Measurements from ENCODE around the gene CYP27B1. TPM values are rescaled to one million over a fixed set of nuclear protein-coding genes. Genes with fewer than 3 reads are reported as not detected.
A peak's percentile ranks its signal among the peaks of the same experiment; 100 is the strongest.

CYP27B1 gene, protein sequence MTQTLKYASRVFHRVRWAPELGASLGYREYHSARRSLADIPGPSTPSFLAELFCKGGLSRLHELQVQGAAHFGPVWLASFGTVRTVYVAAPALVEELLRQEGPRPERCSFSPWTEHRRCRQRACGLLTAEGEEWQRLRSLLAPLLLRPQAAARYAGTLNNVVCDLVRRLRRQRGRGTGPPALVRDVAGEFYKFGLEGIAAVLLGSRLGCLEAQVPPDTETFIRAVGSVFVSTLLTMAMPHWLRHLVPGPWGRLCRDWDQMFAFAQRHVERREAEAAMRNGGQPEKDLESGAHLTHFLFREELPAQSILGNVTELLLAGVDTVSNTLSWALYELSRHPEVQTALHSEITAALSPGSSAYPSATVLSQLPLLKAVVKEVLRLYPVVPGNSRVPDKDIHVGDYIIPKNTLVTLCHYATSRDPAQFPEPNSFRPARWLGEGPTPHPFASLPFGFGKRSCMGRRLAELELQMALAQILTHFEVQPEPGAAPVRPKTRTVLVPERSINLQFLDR
- total RNA-seq (1 to 10 TPM in 2 of 7 donors, under 1 TPM in 5; 0.23 to 1.5 (median 0.47) TPM), polyA plus RNA-seq (under 1 TPM; 0.20 to 0.48 (median 0.30) TPM)
- long read RNA-seq, donor 1: 0 reads
- long read RNA-seq, donor 2: 0 reads

DNA sequence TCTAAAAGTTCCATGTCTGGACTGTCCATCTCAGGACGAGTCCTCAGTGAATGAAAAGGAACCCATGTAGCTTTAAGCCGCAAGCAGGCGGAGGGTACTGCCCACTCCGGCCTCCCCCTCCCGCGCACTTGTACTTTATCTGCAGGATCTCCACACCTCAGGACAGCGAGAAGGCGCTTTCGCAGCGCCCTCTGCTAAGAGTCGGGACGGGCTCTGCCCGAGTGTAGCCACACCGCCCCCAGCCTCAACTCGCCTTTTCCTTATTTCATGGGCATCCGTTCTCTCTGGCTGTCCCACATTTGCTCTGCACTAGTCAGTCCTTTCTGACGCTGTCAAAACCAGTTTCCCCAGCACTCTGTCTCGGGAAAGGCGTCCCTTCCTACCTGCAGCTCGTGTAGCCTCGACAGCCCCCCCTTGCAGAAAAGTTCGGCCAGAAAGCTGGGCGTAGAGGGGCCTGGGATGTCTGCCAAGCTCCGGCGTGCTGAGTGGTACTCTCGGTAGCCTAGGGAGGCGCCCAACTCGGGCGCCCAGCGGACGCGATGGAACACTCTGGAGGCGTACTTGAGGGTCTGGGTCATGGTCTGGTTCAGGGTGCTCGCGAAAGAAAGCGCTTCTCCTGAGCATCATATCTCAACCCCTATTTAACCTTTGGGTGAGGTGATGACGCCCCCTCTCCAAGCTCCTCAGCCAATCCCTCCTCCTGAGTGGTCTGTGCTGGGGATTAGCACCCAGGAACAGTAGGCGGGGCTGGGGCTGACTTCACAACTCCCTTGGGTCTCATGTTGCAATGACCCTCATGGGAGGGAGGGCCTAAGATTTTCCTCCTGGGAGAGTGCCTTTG lies at the start of gene CYP27B1:
Gene CYP27B1, minus strand, starts transcription at position 615 of the 841 bp plus-strand sequence. Its CDS starts 37 bp downstream, at position 578.
- H3K4me3 ChIP-seq: peak within 1 kb of the TSS; percentile 12 to 76 (median 50)
- no peak for DNase-seq
- H3K4me1 ChIP-seq: peaks cover 27 to 48% (median 39%) of the 10 kb centered on the region in 6 donors
- TF ChIP-seq, protein P1, sequence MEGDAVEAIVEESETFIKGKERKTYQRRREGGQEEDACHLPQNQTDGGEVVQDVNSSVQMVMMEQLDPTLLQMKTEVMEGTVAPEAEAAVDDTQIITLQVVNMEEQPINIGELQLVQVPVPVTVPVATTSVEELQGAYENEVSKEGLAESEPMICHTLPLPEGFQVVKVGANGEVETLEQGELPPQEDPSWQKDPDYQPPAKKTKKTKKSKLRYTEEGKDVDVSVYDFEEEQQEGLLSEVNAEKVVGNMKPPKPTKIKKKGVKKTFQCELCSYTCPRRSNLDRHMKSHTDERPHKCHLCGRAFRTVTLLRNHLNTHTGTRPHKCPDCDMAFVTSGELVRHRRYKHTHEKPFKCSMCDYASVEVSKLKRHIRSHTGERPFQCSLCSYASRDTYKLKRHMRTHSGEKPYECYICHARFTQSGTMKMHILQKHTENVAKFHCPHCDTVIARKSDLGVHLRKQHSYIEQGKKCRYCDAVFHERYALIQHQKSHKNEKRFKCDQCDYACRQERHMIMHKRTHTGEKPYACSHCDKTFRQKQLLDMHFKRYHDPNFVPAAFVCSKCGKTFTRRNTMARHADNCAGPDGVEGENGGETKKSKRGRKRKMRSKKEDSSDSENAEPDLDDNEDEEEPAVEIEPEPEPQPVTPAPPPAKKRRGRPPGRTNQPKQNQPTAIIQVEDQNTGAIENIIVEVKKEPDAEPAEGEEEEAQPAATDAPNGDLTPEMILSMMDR (IDR thresholded peaks at IDR 0.05 in 8 of 11, conservative IDR thresholded peaks at IDR 0.05 in 3 of 11): no peak
- peak in 1 of 3 donors; percentile 7 for TF ChIP-seq POLR2AphosphoS5 (IDR thresholded peaks at IDR 0.05)
- TF ChIP-seq POLR2A (IDR thresholded peaks at IDR 0.05): no peak
- no peak within 1 kb of the TSS for H3K27ac ChIP-seq
- peaks cover 7 to 45% (median 36%) of the 10 kb centered on the region in 7 donors for H3K27me3 ChIP-seq (replicated peaks in 1 of 7)
- intact Hi-C loops (cut with DNase I; ENCODE audit: low total_unique reads): no loop called here
- H3K36me3 ChIP-seq: peaks cover 0 to 28% (median 1%) of the 10 kb centered on the region in 6 donors
- 5 to 11% (median 9%) methylated on average over 33 to 38 of the region's 38 CpGs for WGBS, 5 donors
- no peaks in the 10 kb centered on the region for H3K9me3 ChIP-seq

DNA sequence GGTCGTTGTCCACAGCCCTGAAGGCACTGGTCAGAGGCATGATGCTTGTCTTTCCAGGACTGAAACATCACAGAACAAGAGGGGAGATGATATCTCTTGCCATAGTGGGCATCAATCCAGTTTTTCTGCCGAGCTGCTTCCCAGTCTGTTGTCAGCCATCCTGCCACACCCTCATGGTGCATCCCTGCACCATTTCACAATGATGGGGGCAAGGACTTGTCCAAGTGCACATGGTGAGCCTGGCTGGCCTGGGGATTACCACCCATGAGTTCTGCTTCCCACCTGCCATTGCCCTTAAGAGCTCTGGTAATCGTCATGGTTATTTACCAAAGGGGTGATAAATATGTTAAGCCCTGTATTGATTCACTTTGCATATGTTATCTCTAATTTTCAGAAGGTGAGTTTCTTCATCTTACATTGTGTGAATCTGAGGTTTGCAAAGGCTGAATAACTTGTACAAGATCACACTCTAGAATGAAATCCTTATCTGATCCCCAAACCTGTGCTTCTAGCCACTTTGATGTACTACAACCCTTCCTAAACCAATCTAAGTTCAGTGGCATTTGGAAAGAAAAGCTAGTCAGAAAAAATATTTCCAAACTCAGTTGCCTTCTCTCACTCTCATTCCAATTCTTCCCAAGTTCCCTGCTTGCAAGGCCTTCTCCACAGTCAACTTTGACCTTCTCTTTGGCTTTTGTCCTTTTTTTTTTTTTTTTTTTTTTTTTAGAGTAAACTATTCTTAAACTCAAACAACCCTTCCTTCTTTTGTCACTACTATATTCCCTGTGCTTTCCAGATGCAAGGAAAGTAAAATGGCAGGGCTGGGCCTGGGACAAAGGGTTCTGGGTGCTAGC lies 49.4 kb upstream of the CYP27B1 start:
- TF ChIP-seq POLR2AphosphoS5 (IDR thresholded peaks at IDR 0.05) (peak in 2 of 3 donors; percentile 29 to 35), POLR2A (IDR thresholded peaks at IDR 0.05) (no peak)
- intact Hi-C loops (cut with DNase I; ENCODE audit: low total_unique reads): no loop called here
- Histone ChIP-seq H3K9me3 (no peaks in the 10 kb centered on the region), H3K27ac (peak overlapping the region in 4 of 8 donors; percentile 17 to 53 (median 44)), H3K4me3 (no peak overlapping the region), H3K4me1 (peaks cover 0 to 39% (median 15%) of the 10 kb centered on the region in 6 donors), H3K36me3 (peaks cover 0 to 50% (median 22%) of the 10 kb centered on the region in 6 donors), H3K27me3 (replicated peaks in 1 of 7) (no peaks in the 10 kb centered on the region)
- peak; percentile 39 for DNase-seq
- 55 to 79% (median 66%) methylated on average over 3 of the region's 3 CpGs for WGBS, 5 donors

DNA sequence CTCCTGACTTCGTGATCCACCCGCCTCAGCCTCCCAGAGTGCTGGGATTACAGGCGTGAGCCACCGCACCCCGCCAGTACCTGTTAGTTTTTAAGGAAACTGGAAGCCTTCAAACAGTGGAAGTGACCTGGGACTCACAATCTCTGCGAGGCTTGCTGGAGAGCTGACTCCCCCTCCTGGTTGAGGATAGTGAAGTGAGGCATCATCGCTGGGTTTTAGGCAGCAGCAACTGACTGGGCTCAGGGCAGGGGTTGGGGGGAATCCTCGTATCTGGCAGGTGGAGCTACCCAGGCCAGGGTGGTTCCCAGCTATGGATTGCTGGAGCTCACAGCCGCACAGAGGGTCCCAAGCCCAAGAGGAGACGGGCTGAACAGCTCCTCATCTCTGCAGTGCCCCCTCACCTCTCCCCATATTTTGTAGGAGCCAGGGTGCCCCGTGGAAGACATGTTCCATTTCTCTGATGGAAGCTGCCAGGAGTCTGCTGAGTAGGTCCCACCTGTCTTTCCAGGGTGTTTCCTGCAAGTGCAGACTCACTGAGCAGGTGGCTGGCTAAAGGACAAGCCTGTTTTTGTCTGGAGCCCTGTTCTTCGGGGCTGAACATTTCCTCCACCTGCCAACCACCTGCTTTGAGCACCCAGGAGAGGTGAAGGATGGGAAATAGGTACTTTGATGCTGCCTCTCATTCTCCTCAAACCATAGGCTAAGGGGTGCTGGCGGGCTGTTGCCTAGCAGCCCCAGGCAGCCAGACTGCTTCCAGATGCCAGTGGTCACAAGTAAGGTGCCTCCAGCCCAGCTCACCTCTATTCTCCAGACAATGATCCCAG lies 48.5 kb upstream of the CYP27B1 start:
- 78 to 87% (median 86%) methylated on average over 10 to 13 of the region's 13 CpGs for WGBS, 5 donors
- H3K27ac ChIP-seq: peak overlapping the region in 2 of 8 donors; percentile 5 to 18

More for the DNA sequence above, 48.5 kb upstream of the CYP27B1 start:
- H3K9me3 ChIP-seq: no peaks in the 10 kb centered on the region
- no peak overlapping the region for H3K4me3 ChIP-seq
- intact Hi-C loops (cut with DNase I; ENCODE audit: low total_unique reads): no loop called here
- DNase-seq: peak; percentile 56
- H3K27me3 ChIP-seq (replicated peaks in 1 of 7): no peaks in the 10 kb centered on the region
- peaks cover 0 to 50% (median 20%) of the 10 kb centered on the region in 6 donors for H3K36me3 ChIP-seq
- TF ChIP-seq POLR2A (IDR thresholded peaks at IDR 0.05) (no peak), POLR2AphosphoS5 (IDR thresholded peaks at IDR 0.05) (peak in 1 of 3 donors; percentile 37)
- TF ChIP-seq, protein P1 (IDR thresholded peaks at IDR 0.05 in 8 of 11, conservative IDR thresholded peaks at IDR 0.05 in 3 of 11): no peak
- H3K4me1 ChIP-seq: peaks cover 0 to 39% (median 15%) of the 10 kb centered on the region in 6 donors
